Limb (tissue), 2 donors: ENCODE measurements around the gene EEF1AKMT2.

Experiments used
- DNase-seq, 2 donors: peaks; one replicate each; pipeline ENCODE4 v3.0.0-alpha.2; 2016; ENCODE audit errors: extremely low spot score in 2 of 2

The EEF1AKMT2 gene

GRCh38 chr10:124739119-124739921, 52.4 kb downstream of the EEF1AKMT2 start:
- DNase-seq: no peak

GRCh38 chr10:124738441-124738840, 53.2 kb downstream of the EEF1AKMT2 start:
- DNase-seq: no peak

GRCh38 chr10:124737708-124738107, 54.0 kb downstream of the EEF1AKMT2 start:
- no peak for DNase-seq

- DNase-seq: no peak
These were observed 54.5 kb downstream of the EEF1AKMT2 start for GRCh38 chr10:124737221-124737620.

GRCh38 chr10:124736491-124737136, 55.1 kb downstream of the EEF1AKMT2 start:
- DNase-seq: no peak

GRCh38 chr10:124735491-124736286, 56.0 kb downstream of the EEF1AKMT2 start:
- no peak for DNase-seq

- DNase-seq: no peak
These were observed 57.1 kb downstream of the EEF1AKMT2 start for GRCh38 chr10:124734311-124735166.

- DNase-seq: no peak
These were observed 58.0 kb downstream of the EEF1AKMT2 start for GRCh38 chr10:124733571-124734245.

- no peak for DNase-seq
These were observed 58.6 kb downstream of the EEF1AKMT2 start for GRCh38 chr10:124732931-124733570.

- DNase-seq: no peak
These were observed 60.1 kb downstream of the EEF1AKMT2 start for GRCh38 chr10:124731551-124731950.

GRCh38 chr10:124730790-124731189, 60.9 kb downstream of the EEF1AKMT2 start:
- no peak for DNase-seq

- DNase-seq: no peak
These were observed 62.6 kb downstream of the EEF1AKMT2 start for GRCh38 chr10:124728830-124729661.

- DNase-seq: peak in 1 of 2 donors; percentile 59
These were observed 63.4 kb downstream of the EEF1AKMT2 start for GRCh38 chr10:124728071-124728829.

- DNase-seq: no peak
These were observed 64.2 kb downstream of the EEF1AKMT2 start for GRCh38 chr10:124727361-124727960.

- DNase-seq: no peak
These were observed 65.9 kb downstream of the EEF1AKMT2 start for GRCh38 chr10:124725791-124726190.

- no peak for DNase-seq
These were observed 66.5 kb downstream of the EEF1AKMT2 start for GRCh38 chr10:124725171-124725631.

- DNase-seq: no peak
These were observed 67.2 kb downstream of the EEF1AKMT2 start for GRCh38 chr10:124724279-124725027.
